ENCODE results near the gene POU6F1.

DNA sequence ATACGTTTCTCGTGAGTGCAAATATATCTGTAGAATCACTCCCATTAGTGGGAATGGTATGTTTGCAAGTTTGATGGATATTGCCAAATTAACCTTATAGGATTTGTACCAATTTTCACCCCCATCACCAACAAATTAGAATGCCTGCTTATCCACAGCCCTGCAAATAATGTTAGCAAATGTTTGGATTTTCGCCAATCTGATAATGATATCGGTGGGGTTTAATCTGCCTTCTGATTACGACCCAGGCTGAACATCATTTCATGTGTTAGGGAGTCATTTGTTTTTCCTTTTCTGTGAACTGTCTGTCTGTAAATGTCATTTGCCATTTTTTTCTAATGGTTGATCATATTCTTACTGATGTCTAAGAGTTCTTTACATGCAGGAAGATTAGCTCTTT is 16.7 kb upstream of the POU6F1 start:
- TF ChIP-seq CTCF (IDR thresholded peaks at IDR 0.05; ENCODE audit: low read depth, low read length) (no peak), POLR2A (IDR thresholded peaks at IDR 0.05; ENCODE audit: extremely low read depth, insufficient read length) (no peak), MYC (IDR thresholded peaks at IDR 0.05; ENCODE audit: low read depth, low read length) (no peak)
- TF ChIP-seq, protein P1, sequence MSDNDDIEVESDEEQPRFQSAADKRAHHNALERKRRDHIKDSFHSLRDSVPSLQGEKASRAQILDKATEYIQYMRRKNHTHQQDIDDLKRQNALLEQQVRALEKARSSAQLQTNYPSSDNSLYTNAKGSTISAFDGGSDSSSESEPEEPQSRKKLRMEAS (IDR thresholded peaks at IDR 0.05; ENCODE audit: low read depth, low read length), result no peak

Measured in NB4 (cell line).